ENCODE measurements around the gene MTCH1.
"Not testable (repeated sequence)": the region's sequence is repeated elsewhere in the genome, so short reads cannot be mapped to it uniquely, and the experiment has no call there.

DNA sequence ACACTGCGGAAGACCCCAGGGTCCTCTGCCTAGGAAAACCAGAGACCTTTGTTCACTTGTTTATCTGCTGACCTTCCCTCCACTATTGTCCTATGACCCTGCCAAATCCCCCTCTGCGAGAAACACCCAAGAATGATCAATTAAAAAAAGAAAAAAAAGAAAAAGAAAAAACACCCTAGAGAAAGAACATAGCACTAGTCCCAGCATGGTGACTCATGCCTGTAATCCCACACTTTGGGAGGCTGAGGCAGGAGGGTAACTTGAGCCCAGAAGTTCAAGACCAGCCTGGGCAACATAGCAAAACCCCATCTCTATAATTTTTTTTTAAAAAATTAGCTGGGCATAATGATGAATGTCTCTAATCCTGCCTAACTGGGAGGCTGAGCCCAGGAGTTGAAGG is 43.7 kb downstream of the MTCH1 start:
- TF ChIP-seq, protein P1, sequence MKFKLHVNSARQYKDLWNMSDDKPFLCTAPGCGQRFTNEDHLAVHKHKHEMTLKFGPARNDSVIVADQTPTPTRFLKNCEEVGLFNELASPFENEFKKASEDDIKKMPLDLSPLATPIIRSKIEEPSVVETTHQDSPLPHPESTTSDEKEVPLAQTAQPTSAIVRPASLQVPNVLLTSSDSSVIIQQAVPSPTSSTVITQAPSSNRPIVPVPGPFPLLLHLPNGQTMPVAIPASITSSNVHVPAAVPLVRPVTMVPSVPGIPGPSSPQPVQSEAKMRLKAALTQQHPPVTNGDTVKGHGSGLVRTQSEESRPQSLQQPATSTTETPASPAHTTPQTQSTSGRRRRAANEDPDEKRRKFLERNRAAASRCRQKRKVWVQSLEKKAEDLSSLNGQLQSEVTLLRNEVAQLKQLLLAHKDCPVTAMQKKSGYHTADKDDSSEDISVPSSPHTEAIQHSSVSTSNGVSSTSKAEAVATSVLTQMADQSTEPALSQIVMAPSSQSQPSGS (IDR thresholded peaks at IDR 0.05; ENCODE audit: low read length) = not testable (repeated sequence)
- not testable (repeated sequence) for TF ChIP-seq FOS (IDR thresholded peaks at IDR 0.05; ENCODE audit: borderline replicate concordance, extremely low read depth, insufficient read length); SMAD5 (IDR thresholded peaks at IDR 0.05; ENCODE audit: low read depth); RFX5 (IDR thresholded peaks at IDR 0.05; ENCODE audit: low read depth, low read length)
